HCT116 (cell line): ENCODE results near the gene LUC7L2. TPM values are rescaled to one million over a fixed set of nuclear protein-coding genes. Genes with fewer than 3 reads are reported as not detected.

Experiments used
- ATAC-seq: fragments of 200-7000 bp; cut with Tn5 transposase; 2 replicates; pipeline ENCODE4 v1.9.1; 2020; ENCODE audit warnings: mild to moderate bottlenecking, moderate library complexity
- BruUV-seq: library from RNA; stranded (reverse); fragments of 400-500 nt; replicated peaks from 2 replicates; lab custom pipeline; 2021; lab: Mats Ljungman, UMichigan
- CTCF ChIA-PET: fragments of 300-600 bp; sonication (Branson Sonifier 250); formaldehyde crosslinking; loops from one replicate; lab custom pipeline; 2021; ENCODE audit warnings: antibody characterized with exemption; lab: Charles Lee
- POLR2A ChIA-PET: fragments of 300-600, 350-600 bp; sonication (Branson Sonifier 250); formaldehyde crosslinking; loops from one replicate; lab custom pipeline; 2021; ENCODE audit warnings: antibody characterized with exemption; lab: Charles Lee
- RAD21 ChIA-PET, 2 experiments: fragments of 300-600 bp; sonication (Branson Sonifier 250); formaldehyde crosslinking; loops; one replicate each; lab custom pipeline; 2023; ENCODE audit warnings: low total read pairs in 2 of 2; ENCODE audit not compliant: uncharacterized antibody in 2 of 2, unreplicated experiment in 2 of 2, low non-redundant PET in 1 of 2; lab: Charles Lee
- DNase-seq: peaks from one replicate; pipeline ENCODE4 v3.0.0-alpha.2; 2010; ENCODE audit warnings: low read depth, low spot score
- H2AFZ ChIP-seq: fragments of 200-600 bp; shearing (Covaris generic), sonication (generic); 2 replicates; pipeline ENCODE4 v1.6.1; 2017; ENCODE audit warnings: low read depth, mixed run types, mixed read lengths, antibody characterized with exemption, low read length; ENCODE audit not compliant: poor library complexity, severe bottlenecking
- H3K27ac ChIP-seq: 2 replicates; pipeline ENCODE4 v1.5.1; 2012; ENCODE audit warnings: low read depth, low read length
- H3K27me3 ChIP-seq: fragments of 200-600 bp; sonication (generic); 2 replicates; pipeline ENCODE4 v1.6.1; 2016; ENCODE audit warnings: mixed run types, low read length, mixed read lengths; ENCODE audit not compliant: insufficient read depth
- H3K36me3 ChIP-seq, 2 experiments: fragments of 200-500 bp in 1 of 2; fragments of 200-600 bp in 1 of 2; sonication (Bioruptor generic) in 1 of 2; sonication (generic) in 1 of 2; 2 replicates each; pipeline versions ENCODE4 v1.5.1 to v1.6.1; 2014 to 2016; ENCODE audit warnings: low read length in 2 of 2, inconsistent platforms in 1 of 2, mixed read lengths in 1 of 2, mixed run types in 1 of 2; ENCODE audit not compliant: insufficient read depth in 2 of 2, control insufficient read depth in 1 of 2
- H3K4me1 ChIP-seq, 2 experiments: fragments of 200-600 bp in 1 of 2; sonication (generic) in 1 of 2; 2 replicates each; pipeline versions ENCODE4 v1.5.1 to v1.6.1; 2012 to 2017; ENCODE audit warnings: low read length in 2 of 2, inconsistent platforms in 1 of 2, mild to moderate bottlenecking in 1 of 2, mixed read lengths in 1 of 2, mixed run types in 1 of 2, moderate library complexity in 1 of 2; ENCODE audit not compliant: insufficient read depth in 2 of 2, control insufficient read depth in 1 of 2
- H3K4me2 ChIP-seq: fragments of 200-600 bp; sonication (generic); 2 replicates; pipeline ENCODE4 v1.6.1; 2017; ENCODE audit warnings: mixed run types, low read length, mixed read lengths
- H3K4me3 ChIP-seq, 2 experiments: fragments of 200-600 bp in 1 of 2; sonication (generic) in 1 of 2; replicated peaks in 1 of 2; 2 replicates each; pipeline ENCODE4 v1.5.1; 2011 to 2016; ENCODE audit warnings: low read length in 2 of 2, control low read depth in 1 of 2, low read depth in 1 of 2, mild to moderate bottlenecking in 1 of 2, mixed read lengths in 1 of 2, mixed run types in 1 of 2
- H3K79me2 ChIP-seq: fragments of 200-600 bp; sonication (generic); 2 replicates; pipeline ENCODE4 v1.6.1; 2017; ENCODE audit warnings: mild to moderate bottlenecking, mixed run types, low read length, moderate library complexity, mixed read lengths; ENCODE audit not compliant: insufficient read depth
- H3K9ac ChIP-seq: fragments of 200-600 bp; sonication (generic); 2 replicates; pipeline ENCODE4 v1.6.1; 2016; ENCODE audit warnings: low read length, mixed read lengths
- H3K9me2 ChIP-seq: fragments of 200-600 bp; sonication (generic), shearing (Covaris generic); 2 replicates; pipeline ENCODE4 v1.6.1; 2017; ENCODE audit warnings: mixed run types, mild to moderate bottlenecking, moderate library complexity; ENCODE audit not compliant: insufficient read depth
- H3K9me3 ChIP-seq, 2 experiments: fragments of 200-500 bp in 1 of 2; fragments of 200-600 bp in 1 of 2; sonication (Bioruptor generic) in 1 of 2; sonication (generic) in 1 of 2; 2 replicates each; pipeline ENCODE4 v1.6.1; 2014 to 2017; ENCODE audit warnings: low read length in 2 of 2, mixed read lengths in 2 of 2, inconsistent platforms in 1 of 2, low read depth in 1 of 2, mild to moderate bottlenecking in 1 of 2, mixed run types in 1 of 2, moderate library complexity in 1 of 2; ENCODE audit not compliant: control insufficient read depth in 1 of 2, insufficient read depth in 1 of 2
- H4K20me1 ChIP-seq: fragments of 200-600 bp; sonication (generic), shearing (Covaris generic); 2 replicates; pipeline ENCODE4 v1.6.1; 2017; ENCODE audit warnings: mixed run types, mild to moderate bottlenecking, moderate library complexity; ENCODE audit not compliant: insufficient read depth
- CBX3 ChIP-seq: IDR thresholded peaks from 2 replicates; pipeline ENCODE4 v1.6.1; 2012; ENCODE audit warnings: low read depth
- ELF1 ChIP-seq: IDR thresholded peaks from 2 replicates; pipeline ENCODE4 v1.6.1; 2012; ENCODE audit warnings: low read depth, borderline replicate concordance
- EZH2 ChIP-seq: fragments of 200-600 bp; sonication (generic); IDR thresholded peaks from 2 replicates; pipeline ENCODE4 v1.6.1; 2017; ENCODE audit warnings: antibody characterized with exemption, mixed run types
- EZH2phosphoT487 ChIP-seq: fragments of 200-600 bp; IDR thresholded peaks from 2 replicates; pipeline ENCODE4 v1.6.1; 2018; ENCODE audit warnings: antibody characterized with exemption, borderline replicate concordance
- FOSL1 ChIP-seq: IDR thresholded peaks from 2 replicates; pipeline ENCODE4 v1.6.1; 2012; ENCODE audit warnings: low read depth
- JUND ChIP-seq: IDR thresholded peaks from 2 replicates; pipeline ENCODE4 v1.6.1; 2012
- SP1 ChIP-seq: IDR thresholded peaks from 2 replicates; pipeline ENCODE4 v1.6.1; 2012; ENCODE audit warnings: low read depth
- SRF ChIP-seq: IDR thresholded peaks from 2 replicates; pipeline ENCODE4 v1.6.1; 2012; ENCODE audit warnings: low read depth
- ZFX ChIP-seq: fragments of 450-650 bp; IDR thresholded peaks from 2 replicates; pipeline ENCODE4 v1.6.1; 2017
- ZNF274 ChIP-seq: fragments of 200-500 bp; sonication (Bioruptor generic); IDR thresholded peaks from 2 replicates; pipeline ENCODE4 v1.6.1; 2014; ENCODE audit warnings: mild to moderate bottlenecking, low read depth, low read length, inconsistent platforms
- intact Hi-C: fragments of 100-400 bp; cut with micrococcal nuclease; formaldehyde crosslinking; loops from 2 replicates; pipeline ENCODE4 v1.10.0; 2022
- total RNA-seq: library from RNA; stranded (reverse); gene quantifications from one replicate; pipeline ENCODE4 v1.2.1, GENCODE V29; 2021; ENCODE audit not compliant: unreplicated experiment
- TF ChIP-seq, protein P1 (sequence below): IDR thresholded peaks from 2 replicates; pipeline ENCODE4 v1.6.1; 2012; ENCODE audit warnings: low read depth
- TF ChIP-seq, protein P2 (sequence below): IDR thresholded peaks from 2 replicates; pipeline ENCODE4 v1.6.1; 2011; ENCODE audit warnings: mild to moderate bottlenecking, low read length, moderate library complexity; ENCODE audit not compliant: insufficient replicate concordance; ENCODE audit errors: extremely low read depth

LUC7L2 gene
- total RNA-seq, 1 experiment from 2014 or later, result 98.8 TPM

DNA sequence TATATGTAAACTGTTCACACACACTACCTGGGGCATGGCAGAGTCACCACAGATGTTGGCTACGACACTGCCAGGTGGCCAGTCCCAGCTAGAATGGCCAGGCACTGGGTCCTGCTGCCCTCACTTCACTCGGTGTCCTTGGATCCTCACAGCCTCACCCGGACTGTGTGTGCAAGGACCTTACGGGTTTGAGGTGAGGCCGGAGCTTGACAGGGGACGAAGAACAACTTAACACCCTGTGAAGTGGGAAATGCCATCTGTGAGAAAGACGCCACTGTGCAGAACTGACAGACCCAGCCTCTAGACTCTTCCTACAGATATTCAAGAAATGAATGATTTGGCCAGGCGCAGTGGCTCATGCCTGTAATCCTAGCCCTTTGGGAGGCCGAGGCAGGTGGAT is 77.1 kb downstream of the LUC7L2 start:
- Histone ChIP-seq H4K20me1 (no peaks in the 10 kb centered on the region), H3K4me3 (no peak overlapping the region), H3K9ac (no peak overlapping the region), H3K27ac (no peak overlapping the region), H3K4me1 (peaks cover 3 to 11% of the 10 kb centered on the region in 2 experiments; a peak in 2 of 4 replicates), H3K4me2 (no peak overlapping the region), H3K9me2 (no peaks in the 10 kb centered on the region)
- POLR2A ChIA-PET, result no interaction called here
- CTCF ChIA-PET, result interaction anchor here (0.7 to 1.6 kb wide), 2 partner anchors 9 to 1249 kb away, joined by 4 read pairs; no protein-coding TSS in a partner anchor
- ATAC-seq, result no peak
- no peak for DNase-seq
- BruUV-seq, result no TSS peak
- RAD21 ChIA-PET, result interaction anchor here in 1 of 2 experiments (0.7 kb wide), 1 partner anchor 63 kb away, joined by 3 read pairs; no protein-coding TSS in a partner anchor
- intact Hi-C loops, result no loop called here
- TF ChIP-seq CBX3 (no peak), ZNF274 (no peak), EZH2 (no peak), JUND (no peak), ELF1 (no peak), SRF (no peak), FOSL1 (no peak), EZH2phosphoT487 (no peak), SP1 (no peak), ZFX (no peak)
- TF ChIP-seq, protein P1, sequence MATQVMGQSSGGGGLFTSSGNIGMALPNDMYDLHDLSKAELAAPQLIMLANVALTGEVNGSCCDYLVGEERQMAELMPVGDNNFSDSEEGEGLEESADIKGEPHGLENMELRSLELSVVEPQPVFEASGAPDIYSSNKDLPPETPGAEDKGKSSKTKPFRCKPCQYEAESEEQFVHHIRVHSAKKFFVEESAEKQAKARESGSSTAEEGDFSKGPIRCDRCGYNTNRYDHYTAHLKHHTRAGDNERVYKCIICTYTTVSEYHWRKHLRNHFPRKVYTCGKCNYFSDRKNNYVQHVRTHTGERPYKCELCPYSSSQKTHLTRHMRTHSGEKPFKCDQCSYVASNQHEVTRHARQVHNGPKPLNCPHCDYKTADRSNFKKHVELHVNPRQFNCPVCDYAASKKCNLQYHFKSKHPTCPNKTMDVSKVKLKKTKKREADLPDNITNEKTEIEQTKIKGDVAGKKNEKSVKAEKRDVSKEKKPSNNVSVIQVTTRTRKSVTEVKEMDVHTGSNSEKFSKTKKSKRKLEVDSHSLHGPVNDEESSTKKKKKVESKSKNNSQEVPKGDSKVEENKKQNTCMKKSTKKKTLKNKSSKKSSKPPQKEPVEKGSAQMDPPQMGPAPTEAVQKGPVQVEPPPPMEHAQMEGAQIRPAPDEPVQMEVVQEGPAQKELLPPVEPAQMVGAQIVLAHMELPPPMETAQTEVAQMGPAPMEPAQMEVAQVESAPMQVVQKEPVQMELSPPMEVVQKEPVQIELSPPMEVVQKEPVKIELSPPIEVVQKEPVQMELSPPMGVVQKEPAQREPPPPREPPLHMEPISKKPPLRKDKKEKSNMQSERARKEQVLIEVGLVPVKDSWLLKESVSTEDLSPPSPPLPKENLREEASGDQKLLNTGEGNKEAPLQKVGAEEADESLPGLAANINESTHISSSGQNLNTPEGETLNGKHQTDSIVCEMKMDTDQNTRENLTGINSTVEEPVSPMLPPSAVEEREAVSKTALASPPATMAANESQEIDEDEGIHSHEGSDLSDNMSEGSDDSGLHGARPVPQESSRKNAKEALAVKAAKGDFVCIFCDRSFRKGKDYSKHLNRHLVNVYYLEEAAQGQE, result no peak
- TF ChIP-seq, protein P2, sequence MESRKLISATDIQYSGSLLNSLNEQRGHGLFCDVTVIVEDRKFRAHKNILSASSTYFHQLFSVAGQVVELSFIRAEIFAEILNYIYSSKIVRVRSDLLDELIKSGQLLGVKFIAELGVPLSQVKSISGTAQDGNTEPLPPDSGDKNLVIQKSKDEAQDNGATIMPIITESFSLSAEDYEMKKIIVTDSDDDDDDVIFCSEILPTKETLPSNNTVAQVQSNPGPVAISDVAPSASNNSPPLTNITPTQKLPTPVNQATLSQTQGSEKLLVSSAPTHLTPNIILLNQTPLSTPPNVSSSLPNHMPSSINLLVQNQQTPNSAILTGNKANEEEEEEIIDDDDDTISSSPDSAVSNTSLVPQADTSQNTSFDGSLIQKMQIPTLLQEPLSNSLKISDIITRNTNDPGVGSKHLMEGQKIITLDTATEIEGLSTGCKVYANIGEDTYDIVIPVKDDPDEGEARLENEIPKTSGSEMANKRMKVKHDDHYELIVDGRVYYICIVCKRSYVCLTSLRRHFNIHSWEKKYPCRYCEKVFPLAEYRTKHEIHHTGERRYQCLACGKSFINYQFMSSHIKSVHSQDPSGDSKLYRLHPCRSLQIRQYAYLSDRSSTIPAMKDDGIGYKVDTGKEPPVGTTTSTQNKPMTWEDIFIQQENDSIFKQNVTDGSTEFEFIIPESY, result no peak
- TF ChIP-seq, all 23 proteins: peak for 0
- no peaks in the 10 kb centered on the region for H3K27me3 ChIP-seq
- H3K36me3 ChIP-seq, result no peaks in the 10 kb centered on the region
- H3K9me3 ChIP-seq, result no peaks in the 10 kb centered on the region
- H3K79me2 ChIP-seq, result no peaks in the 10 kb centered on the region
- H2AFZ ChIP-seq, result no peak overlapping the region
